ENCODE measurements around the gene CHSY1. TPM values are rescaled to one million over a fixed set of nuclear protein-coding genes. Genes with fewer than 3 reads are reported as not detected.

The CHSY1 gene
- total RNA-seq, 2 experiments from 2014 or later = 5.8 to 6.7 TPM

DNA sequence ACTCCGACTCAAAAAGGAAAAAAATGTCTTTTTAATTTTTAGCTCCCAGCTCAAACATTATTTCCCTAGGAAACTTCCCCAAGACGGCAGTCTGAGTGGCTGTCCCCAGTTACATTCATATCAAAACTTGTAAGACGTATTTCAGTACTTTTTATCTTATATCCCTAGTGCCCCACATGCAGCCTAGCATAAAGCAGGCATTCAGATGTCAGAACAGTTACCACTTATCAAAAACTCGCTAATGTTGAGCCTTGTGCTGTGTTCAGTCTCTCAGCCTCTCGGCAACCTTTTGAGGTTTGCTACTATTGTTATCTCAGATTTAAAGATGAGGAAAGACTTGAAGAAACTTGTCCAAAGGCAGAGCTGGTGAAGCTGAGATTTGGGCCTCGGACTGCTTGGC lies 32.1 kb upstream of the CHSY1 start:
- Histone ChIP-seq H3K36me3 (ENCODE audit: insufficient read depth, low read length) (peaks cover 84% of the 10 kb centered on the region), H3K9me3 (ENCODE audit: control insufficient read depth in 1 of 2, insufficient read depth in 1 of 2, low read length in 2 of 2) (no peaks in the 10 kb centered on the region), H3K4me3 (ENCODE audit: low read length) (no peak overlapping the region), H3K4me1 (ENCODE audit: insufficient read depth, low read length) (peaks cover 5% of the 10 kb centered on the region), H3K27ac (ENCODE audit: low read depth in 1 of 2, low read length in 2 of 2) (no peak overlapping the region), H3K27me3 (ENCODE audit: control insufficient read depth in 1 of 2, insufficient read depth in 2 of 2, low read length in 2 of 2) (no peaks in the 10 kb centered on the region)
- no peak for ATAC-seq (ENCODE audit: poor library complexity)
- TF ChIP-seq CTCF (IDR thresholded peaks at IDR 0.05) = no peak
- Mint-ChIP-seq H3K27me3 (no peaks in the 10 kb centered on the region), H3K4me3 (no peak overlapping the region), H3K4me1 (ENCODE audit: low read depth) (peaks cover 14% of the 10 kb centered on the region), H3K36me3 (ENCODE audit: low read depth) (peaks cover 89% of the 10 kb centered on the region), H3K27ac (no peak overlapping the region), H3K9me3 (no peaks in the 10 kb centered on the region)
- ChIA-PET POLR2A (interaction anchor here (1.9 kb wide), 1 partner anchor 11 kb away, joined by 9 read pairs; the partner anchor contains the start of gene SNRPA1), CTCF (interaction anchor here (0.5 kb wide), 1 partner anchor 38 kb away, joined by 3 read pairs; no protein-coding TSS in a partner anchor)
- DNase-seq = no peak
- intact Hi-C loops (cut with DNase I, micrococcal nuclease) = no loop called here

GRCh38 chr15:101280007-101280406 lies 28.2 kb upstream of the CHSY1 start:
- ATAC-seq (ENCODE audit: poor library complexity) = no peak
- Mint-ChIP-seq H3K4me1 (ENCODE audit: low read depth) (peaks cover 24% of the 10 kb centered on the region), H3K9me3 (no peaks in the 10 kb centered on the region), H3K27me3 (no peaks in the 10 kb centered on the region), H3K4me3 (peak overlapping the region; percentile 25), H3K27ac (peak overlapping the region; percentile 55), H3K36me3 (ENCODE audit: low read depth) (peaks cover 77% of the 10 kb centered on the region)
- Histone ChIP-seq H3K9me3 (ENCODE audit: control insufficient read depth in 1 of 2, insufficient read depth in 1 of 2, low read length in 2 of 2) (no peaks in the 10 kb centered on the region), H3K27me3 (ENCODE audit: control insufficient read depth in 1 of 2, insufficient read depth in 2 of 2, low read length in 2 of 2) (no peaks in the 10 kb centered on the region), H3K36me3 (ENCODE audit: insufficient read depth, low read length) (peaks cover 52% of the 10 kb centered on the region), H3K4me1 (ENCODE audit: insufficient read depth, low read length) (peaks cover 23% of the 10 kb centered on the region), H3K27ac (ENCODE audit: low read depth in 1 of 2, low read length in 2 of 2) (no peak overlapping the region), H3K4me3 (ENCODE audit: low read length) (no peak overlapping the region)
- ChIA-PET CTCF (interaction anchor here (1.4 kb wide), 1 partner anchor 9 kb away, joined by 6 read pairs; no protein-coding TSS in a partner anchor), POLR2A (no interaction called here)
- intact Hi-C loops (cut with DNase I, micrococcal nuclease) = no loop called here
- TF ChIP-seq CTCF (IDR thresholded peaks at IDR 0.05) = no peak
- DNase-seq = no peak

DNA sequence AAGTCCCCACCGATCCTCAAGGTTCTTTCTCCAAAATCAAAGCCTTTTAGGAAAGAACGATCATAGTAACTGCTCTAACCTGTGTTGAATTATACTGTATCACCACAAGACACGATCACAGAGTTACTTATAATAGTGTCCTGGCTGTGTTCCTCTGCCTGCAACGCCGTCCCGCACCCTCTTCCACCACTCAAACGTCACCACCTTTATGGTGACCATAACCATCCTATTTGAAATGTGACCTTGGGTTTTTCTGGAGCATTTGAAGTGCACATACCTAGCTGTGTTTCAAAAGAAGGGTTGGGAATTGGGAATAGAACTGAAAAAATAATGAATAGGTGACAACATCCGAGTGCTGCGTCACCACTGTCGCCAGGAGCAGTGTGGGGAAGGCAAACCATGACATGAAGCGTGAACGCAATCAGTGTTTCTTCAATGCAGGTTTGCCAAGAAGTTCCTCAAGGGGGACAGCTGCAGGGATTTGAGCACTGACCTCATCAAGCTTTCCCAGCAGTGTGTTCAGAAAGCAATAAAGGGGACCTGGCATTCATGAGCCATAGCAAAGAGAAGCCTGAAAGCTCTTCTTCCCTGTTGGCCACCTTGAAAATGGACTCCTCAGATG lies 26.2 kb upstream of the CHSY1 start:
- intact Hi-C loops (cut with DNase I, micrococcal nuclease) = loop anchor here (1.0 to 10.0 kb wide), 7 partner anchors 16 to 933 kb away; partner anchors contain the start of genes ADAMTS17 (in 1 of the 2), ASB7 (in 1 of the 2), CHSY1 (in 1 of the 2) and LINS1 (in 1 of the 2)
- POLR2A ChIA-PET = interaction anchor here (1.0 to 1.6 kb wide), 2 partner anchors 17 to 26 kb away, joined by 6 to 10 read pairs; partner anchors contain the start of genes CHSY1 and SNRPA1
- no peak for DNase-seq
- CTCF ChIA-PET = interaction anchor here (1.6 kb wide), 1 partner anchor 11 kb away, joined by 5 read pairs; no protein-coding TSS in a partner anchor
- peaks cover 53% of the 10 kb centered on the region for H3K36me3 ChIP-seq (ENCODE audit: insufficient read depth, low read length)
- H3K9me3 Mint-ChIP-seq = no peaks in the 10 kb centered on the region
- peak overlapping the region; percentile 92 for H3K4me3 Mint-ChIP-seq
- peaks cover 23% of the 10 kb centered on the region for H3K4me1 ChIP-seq (ENCODE audit: insufficient read depth, low read length)
- H3K27me3 Mint-ChIP-seq = no peaks in the 10 kb centered on the region
- H3K27me3 ChIP-seq (ENCODE audit: control insufficient read depth in 1 of 2, insufficient read depth in 2 of 2, low read length in 2 of 2) = no peaks in the 10 kb centered on the region
- peaks cover 79% of the 10 kb centered on the region for H3K36me3 Mint-ChIP-seq (ENCODE audit: low read depth)
- TF ChIP-seq CTCF (IDR thresholded peaks at IDR 0.05) = no peak
- H3K27ac ChIP-seq (ENCODE audit: low read depth in 1 of 2, low read length in 2 of 2) = no peak overlapping the region
- H3K27ac Mint-ChIP-seq = peak overlapping the region; percentile 88
- ATAC-seq (ENCODE audit: poor library complexity) = no peak
- peak overlapping the region; percentile 92 for H3K4me3 ChIP-seq (ENCODE audit: low read length)
- no peaks in the 10 kb centered on the region for H3K9me3 ChIP-seq (ENCODE audit: control insufficient read depth in 1 of 2, insufficient read depth in 1 of 2, low read length in 2 of 2)
- H3K4me1 Mint-ChIP-seq (ENCODE audit: low read depth) = peaks cover 24% of the 10 kb centered on the region
